GM10847 (cell line): Measurements from ENCODE around the gene NTM.

Experiments used
- POLR2A ChIP-seq: IDR thresholded peaks from 2 replicates; pipeline ENCODE4 v1.6.1; 2011; ENCODE audit not compliant: insufficient read length; ENCODE audit errors: extremely low read depth

Gene NTM

GRCh38 chr11:131662317-131662972 is 292.0 kb downstream of the NTM start:
- TF ChIP-seq POLR2A = no peak

DNA sequence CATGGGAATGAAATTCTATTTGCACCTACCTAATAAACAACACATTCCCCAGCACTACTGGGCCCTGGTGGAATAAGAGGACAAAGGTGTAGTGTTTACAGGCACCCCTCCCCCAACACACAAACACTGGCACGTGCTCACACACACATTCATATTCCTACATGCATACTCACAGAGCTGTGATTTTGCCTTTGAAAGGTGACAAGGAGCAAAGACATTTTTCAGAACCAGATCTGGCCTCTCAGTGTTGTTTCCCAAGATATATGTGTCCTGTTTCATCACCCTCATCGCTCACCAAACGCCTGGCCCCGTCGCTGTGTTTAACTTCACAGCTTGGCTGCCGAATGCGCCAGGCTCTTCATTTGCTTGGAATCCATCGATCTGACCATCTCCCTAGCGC is 292.6 kb downstream of the NTM start:
- no peak for TF ChIP-seq POLR2A

DNA sequence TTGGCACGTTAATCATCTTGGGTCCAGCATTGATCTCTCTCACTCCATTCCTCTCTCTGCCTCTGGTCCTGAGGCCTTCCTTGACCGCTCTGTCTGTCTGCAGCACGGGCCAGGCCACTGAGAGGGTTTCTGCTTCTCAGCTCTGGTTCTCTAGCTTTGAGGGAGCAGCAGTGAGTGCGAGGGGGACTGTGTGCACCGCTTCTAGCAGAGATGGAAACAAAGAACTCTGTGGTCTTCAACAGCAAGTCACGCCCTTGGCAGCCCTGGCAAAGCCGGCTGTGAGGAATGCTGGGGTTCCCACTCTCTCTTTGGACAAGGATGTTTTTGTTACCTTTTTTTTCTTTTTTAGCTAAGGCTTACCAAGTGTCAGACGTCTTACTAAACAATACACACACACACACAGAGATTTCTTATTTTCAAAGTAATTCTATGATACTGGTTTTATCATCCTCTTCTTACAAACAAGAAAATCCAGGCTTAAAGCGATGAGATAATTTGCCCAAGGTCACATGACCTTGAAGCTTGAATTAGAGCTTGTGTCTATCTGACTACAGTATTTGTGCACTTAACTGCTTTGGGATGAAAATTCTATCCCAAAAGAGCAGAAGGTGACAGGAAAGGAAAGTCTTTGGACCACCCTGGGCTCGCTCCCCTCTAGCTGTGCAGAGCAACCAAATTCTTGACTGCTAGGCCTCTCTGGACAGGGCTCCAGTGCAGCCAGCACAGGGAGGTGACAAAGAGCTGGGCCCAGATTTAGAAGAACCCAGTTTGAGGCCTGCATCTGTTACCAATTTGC is 293.2 kb downstream of the NTM start:
- TF ChIP-seq POLR2A = no peak

GRCh38 chr11:131664293-131664692 is 293.9 kb downstream of the NTM start:
- no peak for TF ChIP-seq POLR2A

DNA sequence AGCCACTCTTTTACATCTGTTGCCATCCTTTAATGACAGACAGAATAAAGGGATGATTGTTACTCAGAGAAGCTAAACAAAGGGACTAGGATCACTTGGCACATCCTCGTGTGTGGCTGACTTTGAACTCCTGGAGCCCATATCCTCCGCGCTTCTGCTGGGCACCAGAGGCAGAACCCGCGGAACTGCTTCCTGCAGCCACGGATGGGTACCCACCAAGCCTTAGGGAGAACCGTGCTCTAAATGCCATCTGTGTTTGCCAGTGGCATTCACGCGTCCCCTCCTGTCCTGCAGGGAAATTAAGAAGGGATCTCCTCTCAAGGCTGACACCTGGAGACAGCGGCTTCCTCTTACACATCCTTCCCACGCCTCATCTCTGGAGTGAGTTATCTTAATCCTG is 294.4 kb downstream of the NTM start:
- TF ChIP-seq POLR2A = no peak

- no peak for TF ChIP-seq POLR2A
Observed at GRCh38 chr11:131665344-131665968, 295.0 kb downstream of the NTM start.

GRCh38 chr11:131666006-131666405 is 295.6 kb downstream of the NTM start:
- TF ChIP-seq POLR2A = no peak

GRCh38 chr11:131666617-131667016 is 296.2 kb downstream of the NTM start:
- TF ChIP-seq POLR2A = no peak

- TF ChIP-seq POLR2A = no peak
Observed at GRCh38 chr11:131667566-131667965, 297.2 kb downstream of the NTM start.

GRCh38 chr11:131668500-131669400 is 298.3 kb downstream of the NTM start:
- no peak for TF ChIP-seq POLR2A

GRCh38 chr11:131669401-131669780 is 299.0 kb downstream of the NTM start:
- TF ChIP-seq POLR2A = no peak

GRCh38 chr11:131670876-131671275 is 300.5 kb downstream of the NTM start:
- TF ChIP-seq POLR2A = no peak

- TF ChIP-seq POLR2A = no peak
Observed at GRCh38 chr11:131671320-131671719, 300.9 kb downstream of the NTM start.

GRCh38 chr11:131671734-131672133 is 301.3 kb downstream of the NTM start:
- no peak for TF ChIP-seq POLR2A

- no peak for TF ChIP-seq POLR2A
Observed at GRCh38 chr11:131672191-131672590, 301.8 kb downstream of the NTM start.

- no peak for TF ChIP-seq POLR2A
Observed at GRCh38 chr11:131674051-131674755, 303.8 kb downstream of the NTM start.
